Measurements from ENCODE around the gene FMNL2. TPM values are rescaled to one million over a fixed set of nuclear protein-coding genes. Genes with fewer than 3 reads are reported as not detected.

The FMNL2 gene
- total and polyA plus RNA-seq, 12 donors, result 3.3 to 16.0 (median 4.5) TPM

GRCh38 chr2:152396763-152397162, 61.8 kb downstream of the FMNL2 start:
- peaks cover 0 to 27% (median 6%) of the 10 kb centered on the region in 9 donors for H3K4me1 ChIP-seq
- DNase-seq (no peak), ATAC-seq (no peak)
- intact Hi-C loops (cut with DNase I), result no loop called here
- no peaks in the 10 kb centered on the region for H3K27me3 ChIP-seq
- H3K9me3 ChIP-seq, result no peaks in the 10 kb centered on the region
- H3K36me3 ChIP-seq, result no peaks in the 10 kb centered on the region
- peak overlapping the region in 1 of 10 donors; percentile 58 for H3K27ac ChIP-seq
- TF ChIP-seq CTCF (IDR thresholded peaks at IDR 0.05), result no peak
- WGBS, 2 donors, result 84 to 85% methylated on average over 2 of the region's 2 CpGs
- H3K4me3 ChIP-seq, result no peak overlapping the region

- WGBS, 2 donors, result 85 to 90% methylated on average over 4 of the region's 4 CpGs
- Histone ChIP-seq H3K9me3 (no peaks in the 10 kb centered on the region), H3K4me3 (no peak overlapping the region), H3K27me3 (no peaks in the 10 kb centered on the region), H3K27ac (no peak overlapping the region), H3K4me1 (peaks cover 0 to 47% (median 25%) of the 10 kb centered on the region in 9 donors), H3K36me3 (no peaks in the 10 kb centered on the region)
- no peak for DNase-seq
- intact Hi-C loops (cut with DNase I), result no loop called here
- no peak for TF ChIP-seq CTCF (IDR thresholded peaks at IDR 0.05)
- ATAC-seq, result no peak
These were observed 64.0 kb downstream of the FMNL2 start for GRCh38 chr2:152399003-152399402.

GRCh38 chr2:152400607-152401214, 65.7 kb downstream of the FMNL2 start:
- H3K27ac ChIP-seq, result no peak overlapping the region
- WGBS, 2 donors, result 92 to 100% methylated on average over 2 of the region's 2 CpGs
- DNase-seq (no peak), ATAC-seq (no peak)
- H3K36me3 ChIP-seq, result no peaks in the 10 kb centered on the region
- peaks cover 0 to 51% (median 41%) of the 10 kb centered on the region in 9 donors for H3K4me1 ChIP-seq
- no peak overlapping the region for H3K4me3 ChIP-seq
- no peaks in the 10 kb centered on the region for H3K9me3 ChIP-seq
- H3K27me3 ChIP-seq, result no peaks in the 10 kb centered on the region
- no peak for TF ChIP-seq CTCF (IDR thresholded peaks at IDR 0.05)
- intact Hi-C loops (cut with DNase I), result loop anchor here in 1 of 10 donors (10.0 kb wide), 1 partner anchor 66 kb away; the partner anchor contains the start of gene FMNL2

GRCh38 chr2:152402780-152403759, 68.1 kb downstream of the FMNL2 start:
- Histone ChIP-seq H3K9me3 (no peaks in the 10 kb centered on the region), H3K27ac (peak overlapping the region in 5 of 10 donors; percentile 9 to 45 (median 22)), H3K4me3 (peak overlapping the region in 1 of 10 donors; percentile 1), H3K4me1 (peaks cover 6 to 59% (median 54%) of the 10 kb centered on the region in 9 donors), H3K27me3 (no peaks in the 10 kb centered on the region), H3K36me3 (no peaks in the 10 kb centered on the region)
- no peak for DNase-seq
- intact Hi-C loops (cut with DNase I), result loop anchor here in 1 of 10 donors (10.0 kb wide), 1 partner anchor 68 kb away; the partner anchor contains the start of gene FMNL2
- 42 to 57% methylated on average over 12 of the region's 12 CpGs for WGBS, 2 donors
- ATAC-seq, result peak in 6 of 8 donors; percentile 36 to 61 (median 55)
- TF ChIP-seq CTCF (IDR thresholded peaks at IDR 0.05), result no peak
